ENCODE results near the gene MRC1.

MRC1 gene

DNA sequence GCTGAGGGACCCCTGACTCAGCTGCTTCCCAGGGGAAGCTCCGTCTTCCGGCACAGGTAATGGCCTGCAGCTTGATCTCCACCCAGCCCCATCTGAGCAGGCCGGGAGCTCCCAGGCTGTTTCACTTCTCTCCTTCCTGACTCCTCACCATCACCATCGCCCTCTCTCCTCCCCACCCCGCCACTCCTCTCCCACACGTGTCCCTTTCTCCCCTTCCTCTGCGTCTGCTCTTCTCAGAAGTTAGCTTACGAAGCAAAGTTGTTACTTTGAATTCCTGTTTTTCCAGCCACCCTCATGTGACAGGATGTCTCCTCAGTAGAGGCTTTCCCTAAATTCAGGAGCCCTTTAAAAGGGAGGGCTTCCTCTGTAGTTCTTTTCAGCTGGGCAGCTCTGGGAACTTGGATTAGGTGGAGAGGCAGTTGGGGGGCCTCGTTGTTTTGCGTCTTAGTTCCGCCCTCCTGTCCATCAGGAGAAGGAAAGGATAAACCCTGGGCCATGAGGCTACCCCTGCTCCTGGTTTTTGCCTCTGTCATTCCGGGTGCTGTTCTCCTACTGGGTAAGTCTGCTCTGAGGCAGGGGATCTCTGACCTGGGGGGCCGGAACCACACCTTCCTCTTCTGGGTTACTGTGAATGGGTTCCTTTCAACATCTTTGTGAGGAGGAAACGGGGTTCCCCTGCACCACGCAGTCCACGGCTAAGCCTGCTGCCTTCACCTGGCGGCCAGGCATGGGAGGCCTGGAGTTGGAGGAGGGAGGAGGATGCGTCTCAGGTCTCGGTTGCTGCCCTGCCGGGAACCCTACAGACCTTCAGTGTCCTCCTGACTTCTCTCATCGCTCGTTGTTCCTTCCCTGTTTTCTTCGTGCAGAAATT lies at the start of gene MRC1:
TSS of gene MRC1 (plus strand) at position 378 of the 871 bp plus-strand sequence. CDS start at position 496, 118 bp downstream.
- no peak for DNase-seq (ENCODE audit: extremely low spot score)
- ChIA-PET POLR2A (no interaction called here), CTCF (interaction anchor here (1.0 kb wide), 1 partner anchor 11 kb away, joined by 3 read pairs; no protein-coding TSS in a partner anchor)
- TF ChIP-seq, protein P1, sequence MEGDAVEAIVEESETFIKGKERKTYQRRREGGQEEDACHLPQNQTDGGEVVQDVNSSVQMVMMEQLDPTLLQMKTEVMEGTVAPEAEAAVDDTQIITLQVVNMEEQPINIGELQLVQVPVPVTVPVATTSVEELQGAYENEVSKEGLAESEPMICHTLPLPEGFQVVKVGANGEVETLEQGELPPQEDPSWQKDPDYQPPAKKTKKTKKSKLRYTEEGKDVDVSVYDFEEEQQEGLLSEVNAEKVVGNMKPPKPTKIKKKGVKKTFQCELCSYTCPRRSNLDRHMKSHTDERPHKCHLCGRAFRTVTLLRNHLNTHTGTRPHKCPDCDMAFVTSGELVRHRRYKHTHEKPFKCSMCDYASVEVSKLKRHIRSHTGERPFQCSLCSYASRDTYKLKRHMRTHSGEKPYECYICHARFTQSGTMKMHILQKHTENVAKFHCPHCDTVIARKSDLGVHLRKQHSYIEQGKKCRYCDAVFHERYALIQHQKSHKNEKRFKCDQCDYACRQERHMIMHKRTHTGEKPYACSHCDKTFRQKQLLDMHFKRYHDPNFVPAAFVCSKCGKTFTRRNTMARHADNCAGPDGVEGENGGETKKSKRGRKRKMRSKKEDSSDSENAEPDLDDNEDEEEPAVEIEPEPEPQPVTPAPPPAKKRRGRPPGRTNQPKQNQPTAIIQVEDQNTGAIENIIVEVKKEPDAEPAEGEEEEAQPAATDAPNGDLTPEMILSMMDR (IDR thresholded peaks at IDR 0.05; ENCODE audit: control extremely low read depth, extremely low read depth, low read depth, missing control alignments): no peak

DNA sequence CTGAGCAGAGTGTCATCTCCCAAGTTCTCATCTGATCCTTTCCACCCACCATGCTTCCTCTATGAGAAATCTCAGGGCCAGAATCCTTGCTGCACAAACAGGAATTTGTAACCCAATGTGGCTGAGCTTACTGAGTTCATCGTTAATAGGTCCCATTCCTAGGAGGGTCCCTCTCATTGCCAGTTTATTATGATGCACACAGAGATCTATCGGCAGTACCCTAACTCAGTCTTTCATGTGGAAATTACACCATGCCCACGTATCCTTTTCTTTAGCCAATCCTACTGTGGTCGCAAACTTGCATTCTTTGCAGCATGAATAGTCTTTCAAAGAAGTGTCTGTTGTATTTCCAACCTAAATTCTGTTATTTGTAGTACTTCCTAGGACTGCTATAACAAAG lies 45.0 kb upstream of the MRC1 start:
- DNase-seq (ENCODE audit: extremely low spot score): no peak
- POLR2A ChIA-PET: no interaction called here
- CTCF ChIA-PET: no interaction called here
- TF ChIP-seq, protein P1 (IDR thresholded peaks at IDR 0.05; ENCODE audit: control extremely low read depth, extremely low read depth, low read depth, missing control alignments): no peak

DNA sequence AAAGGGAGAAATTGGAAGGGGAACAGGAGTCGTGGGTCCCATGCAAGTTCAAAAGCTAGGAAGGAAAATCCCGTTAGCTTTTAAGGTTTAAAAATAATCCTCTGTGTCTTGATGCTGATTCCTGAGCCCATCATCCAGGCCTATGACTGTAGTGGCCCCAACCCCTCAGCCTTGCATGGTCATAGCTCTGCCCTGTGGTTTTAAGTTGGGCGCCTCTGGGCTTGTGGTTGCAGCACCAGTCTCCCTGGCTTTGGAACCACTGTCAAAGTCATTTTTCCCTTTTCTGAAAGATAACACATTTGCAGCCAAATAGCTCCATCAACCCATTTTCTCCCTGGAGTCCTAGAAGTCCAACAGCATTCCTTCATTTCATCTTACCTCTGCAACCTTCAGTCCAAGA lies 43.5 kb upstream of the MRC1 start:
- ChIA-PET CTCF (no interaction called here), POLR2A (no interaction called here)
- TF ChIP-seq, protein P1 (IDR thresholded peaks at IDR 0.05; ENCODE audit: control extremely low read depth, extremely low read depth, low read depth, missing control alignments): no peak
- DNase-seq (ENCODE audit: extremely low spot score): no peak

DNA sequence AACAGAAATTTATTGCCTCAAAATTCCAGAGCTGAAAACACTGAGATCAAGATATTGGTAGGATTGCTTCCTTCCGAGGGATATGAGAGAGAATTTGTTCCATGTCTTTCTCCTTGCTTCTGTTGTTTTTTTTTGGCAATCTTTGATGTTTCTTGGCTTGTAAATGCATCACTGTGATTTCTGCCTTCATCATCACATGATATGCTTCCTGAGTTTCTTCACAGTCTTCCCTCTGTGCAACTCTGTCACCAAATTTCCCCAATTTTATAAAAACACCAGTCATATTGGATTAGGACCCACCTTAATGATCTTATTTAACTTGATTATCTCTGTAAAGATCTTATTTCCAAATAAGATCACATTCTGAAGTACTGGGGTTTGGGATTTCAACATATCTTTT lies 42.4 kb upstream of the MRC1 start:
- DNase-seq (ENCODE audit: extremely low spot score): no peak
- TF ChIP-seq, protein P1 (IDR thresholded peaks at IDR 0.05; ENCODE audit: control extremely low read depth, extremely low read depth, low read depth, missing control alignments): no peak
- POLR2A ChIA-PET: no interaction called here
- CTCF ChIA-PET: interaction anchor here (0.8 kb wide), 1 partner anchor 10 kb away, joined by 3 read pairs; no protein-coding TSS in a partner anchor

DNA sequence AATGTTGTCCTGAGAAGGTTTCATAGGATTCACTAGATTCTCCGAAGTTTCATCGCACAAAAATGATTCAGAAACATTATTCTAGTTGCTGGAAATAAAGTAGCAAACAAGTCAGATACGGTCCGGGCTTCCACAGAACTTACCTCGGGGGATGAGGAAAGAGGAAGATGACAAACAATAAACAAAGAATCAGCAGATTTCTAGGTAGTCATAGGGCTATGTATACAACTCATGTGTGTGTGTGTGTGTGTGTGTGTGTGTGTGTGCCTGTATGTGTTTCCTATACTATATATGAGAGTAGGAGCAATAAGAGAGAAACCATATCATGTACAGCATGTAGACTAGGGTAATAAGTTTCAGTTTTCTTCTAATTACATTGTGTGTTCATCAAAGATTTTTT lies 40.7 kb upstream of the MRC1 start:
- CTCF ChIA-PET: no interaction called here
- POLR2A ChIA-PET: no interaction called here
- TF ChIP-seq, protein P1 (IDR thresholded peaks at IDR 0.05; ENCODE audit: control extremely low read depth, extremely low read depth, low read depth, missing control alignments): no peak
- no peak for DNase-seq (ENCODE audit: extremely low spot score)

DNA sequence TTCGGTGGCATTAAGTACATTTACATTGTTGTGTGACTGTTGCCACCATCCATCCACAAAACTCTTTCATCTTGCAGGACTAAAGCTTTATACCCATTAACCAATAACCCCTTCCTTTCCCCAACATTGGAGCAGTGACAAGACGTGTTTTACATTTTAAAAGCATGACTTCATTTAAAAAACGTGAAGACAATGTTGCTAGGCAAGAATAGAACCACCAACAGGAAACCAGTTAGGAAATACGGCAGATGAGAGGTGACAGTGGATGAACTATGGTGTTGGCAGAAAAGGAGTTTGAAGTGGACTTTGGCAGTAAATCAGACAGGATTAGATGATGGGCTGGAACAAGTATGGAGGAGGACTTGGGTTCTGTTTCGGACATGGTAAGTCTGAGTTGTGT lies 40.2 kb upstream of the MRC1 start:
- ChIA-PET POLR2A (no interaction called here), CTCF (no interaction called here)
- no peak for DNase-seq (ENCODE audit: extremely low spot score)
- TF ChIP-seq, protein P1 (IDR thresholded peaks at IDR 0.05; ENCODE audit: control extremely low read depth, extremely low read depth, low read depth, missing control alignments): no peak
